GM18907 (cell line): ENCODE data around the gene COL4A4.

Source experiments
- ATAC-seq: cut with Tn5 transposase; IDR thresholded peaks from one replicate; pipeline ENCODE4 v1.9.1; 2021; ENCODE audit warnings: mild to moderate bottlenecking, moderate library complexity; ENCODE audit not compliant: unreplicated experiment

Gene COL4A4

GRCh38 chr2:227035711-227036367 lies 128.2 kb downstream of the COL4A4 start:
- ATAC-seq: no peak

GRCh38 chr2:227033471-227034148 lies 130.4 kb downstream of the COL4A4 start:
- ATAC-seq: peak; percentile 90

GRCh38 chr2:227031379-227031778 lies 132.6 kb downstream of the COL4A4 start:
- no peak for ATAC-seq

- no peak for ATAC-seq
Measured at GRCh38 chr2:227030789-227031188, 133.2 kb downstream of the COL4A4 start.

- no peak for ATAC-seq
Measured at GRCh38 chr2:227029426-227030105, 134.4 kb downstream of the COL4A4 start.

GRCh38 chr2:227025510-227025909 lies 138.5 kb downstream of the COL4A4 start:
- peak; percentile 73 for ATAC-seq

GRCh38 chr2:227022608-227023007 lies 141.4 kb downstream of the COL4A4 start:
- no peak for ATAC-seq

- ATAC-seq: no peak
Measured at GRCh38 chr2:227020416-227020815, 143.6 kb downstream of the COL4A4 start.

- no peak for ATAC-seq
Measured at GRCh38 chr2:227016894-227017293, 147.1 kb downstream of the COL4A4 start.

- no peak for ATAC-seq
Measured at GRCh38 chr2:227013881-227014280, 150.1 kb downstream of the COL4A4 start.

- no peak for ATAC-seq
Measured at GRCh38 chr2:227013330-227013729, 150.7 kb downstream of the COL4A4 start.

- no peak for ATAC-seq
Measured at GRCh38 chr2:227010433-227010832, 153.6 kb downstream of the COL4A4 start.

GRCh38 chr2:227007940-227008339 lies 156.1 kb downstream of the COL4A4 start:
- no peak for ATAC-seq

GRCh38 chr2:227007148-227007547 lies 156.9 kb downstream of the COL4A4 start:
- no peak for ATAC-seq

GRCh38 chr2:227006189-227006897 lies 157.7 kb downstream of the COL4A4 start:
- ATAC-seq: no peak

- ATAC-seq: no peak
Measured at GRCh38 chr2:227004482-227004881, 159.5 kb downstream of the COL4A4 start.

- no peak for ATAC-seq
Measured at GRCh38 chr2:227000123-227000522, 163.9 kb downstream of the COL4A4 start.

- ATAC-seq: no peak
Measured at GRCh38 chr2:226999661-227000060, 164.3 kb downstream of the COL4A4 start.

GRCh38 chr2:226995625-226996041 lies 168.4 kb downstream of the COL4A4 start:
- ATAC-seq: no peak

- no peak for ATAC-seq
Measured at GRCh38 chr2:226994775-226995174, 169.2 kb downstream of the COL4A4 start.

- ATAC-seq: no peak
Measured at GRCh38 chr2:226993171-226993570, 170.8 kb downstream of the COL4A4 start.
